Aorta (tissue), 5 donors: ENCODE results near the gene L3MBTL3. TPM values are rescaled to one million over a fixed set of nuclear protein-coding genes. Genes with fewer than 3 reads are reported as not detected.
"Not testable (repeated sequence)": the region's sequence is repeated elsewhere in the genome, so short reads cannot be mapped to it uniquely, and the experiment has no call there.

Source experiments
- ATAC-seq: fragments of 200-7000 bp; cut with Tn5 transposase; one replicate; pipeline ENCODE4 v1.9.1; 2022; ENCODE audit warnings: moderate library complexity; ENCODE audit not compliant: low FRiP score
- DNase-seq, 2 donors: peaks; one replicate each; pipeline ENCODE4 v3.0.0-alpha.2; 2020
- H3K27ac ChIP-seq, 2 donors: one replicate each; pipeline ENCODE4 v1.5.1; 2013; ENCODE audit warnings: low read length in 2 of 2, mild to moderate bottlenecking in 2 of 2, moderate library complexity in 2 of 2, control low read depth in 1 of 2, inconsistent platforms in 1 of 2, low read depth in 1 of 2
- H3K27me3 ChIP-seq, 2 donors: one replicate each; pipeline ENCODE4 v1.6.1; 2013; ENCODE audit warnings: control low read depth in 1 of 2, low read length in 1 of 2, mild to moderate bottlenecking in 1 of 2, moderate library complexity in 1 of 2; ENCODE audit not compliant: insufficient read depth in 2 of 2, control insufficient read depth in 1 of 2
- H3K36me3 ChIP-seq, 2 donors: one replicate each; pipeline ENCODE4 v1.6.1; 2013; ENCODE audit warnings: control low read depth in 1 of 2, low read length in 1 of 2, mild to moderate bottlenecking in 1 of 2; ENCODE audit not compliant: insufficient read depth in 2 of 2, control insufficient read depth in 1 of 2
- H3K4me1 ChIP-seq, 2 donors: one replicate each; pipeline ENCODE4 v1.6.1; 2013; ENCODE audit warnings: low read length in 2 of 2, control low read depth in 1 of 2, mild to moderate bottlenecking in 1 of 2, moderate library complexity in 1 of 2; ENCODE audit not compliant: insufficient read depth in 2 of 2, control insufficient read depth in 1 of 2
- H3K4me3 ChIP-seq, 2 donors: one replicate each; pipeline ENCODE4 v1.5.1; 2013; ENCODE audit warnings: low read length in 2 of 2, control low read depth in 1 of 2, mild to moderate bottlenecking in 1 of 2
- H3K9me3 ChIP-seq: one replicate; pipeline ENCODE4 v1.6.1; 2013; ENCODE audit warnings: mild to moderate bottlenecking, low read length; ENCODE audit not compliant: control insufficient read depth
- WGBS, 2 donors: extraction: QIAGEN DNeasy Blood & Tissue Kit; methylation state at CpG; one replicate each; pipeline ENCODE4 v1.1.7; 2013; 5-methylcytosine and 5-hydroxymethylcytosine counted together
- intact Hi-C, 2 donors: fragments of 100-400 bp; cut with DNase I; formaldehyde crosslinking; loops; one replicate each; pipeline versions ENCODE4 v1.14.2 to v1.15.0; 2022
- polyA plus RNA-seq, 2 donors: library from polyadenylated mRNA; stranded (reverse); fragments of 200-250 nt; gene quantifications; one replicate each; pipeline ENCODE4 v1.2.3, GENCODE V29; 2013
- total RNA-seq, 2 donors: library from RNA; stranded (reverse); fragmentation: NEBNext Ultra II Directional; extraction: Animal tissue kit (Norgen Biotek cat#: 25700); gene quantifications; one replicate each; pipeline ENCODE4 v1.2.1, GENCODE V29; 2021
- donor health status: healthy with polysubstance abuse.
- donor health status: Bipolar disorder and iron deficiency.
- donor health status: DM: no; HTN: no; CAD: no.
- donor health status: DM: no; HTN: no; CAD: no.
- donor health status: DM: yes; HTN: yes; CAD: no.

L3MBTL3 gene
- total and polyA plus RNA-seq, 4 donors: 3.8 to 14.1 (median 11.7) TPM

GRCh38 chr6:130116273-130116672, 97.9 kb downstream of the L3MBTL3 start:
- 87 to 88% methylated on average over 4 of the region's 4 CpGs for WGBS, 2 donors
- intact Hi-C loops: no loop called here
- Histone ChIP-seq H3K9me3 (no peaks in the 10 kb centered on the region), H3K27ac (no peak overlapping the region), H3K36me3 (peaks cover 0 to under 1% of the 10 kb centered on the region in 2 donors), H3K4me3 (no peak overlapping the region), H3K27me3 (no peaks in the 10 kb centered on the region), H3K4me1 (no peaks in the 10 kb centered on the region)
- ATAC-seq (no peak), DNase-seq (no peak)

DNA sequence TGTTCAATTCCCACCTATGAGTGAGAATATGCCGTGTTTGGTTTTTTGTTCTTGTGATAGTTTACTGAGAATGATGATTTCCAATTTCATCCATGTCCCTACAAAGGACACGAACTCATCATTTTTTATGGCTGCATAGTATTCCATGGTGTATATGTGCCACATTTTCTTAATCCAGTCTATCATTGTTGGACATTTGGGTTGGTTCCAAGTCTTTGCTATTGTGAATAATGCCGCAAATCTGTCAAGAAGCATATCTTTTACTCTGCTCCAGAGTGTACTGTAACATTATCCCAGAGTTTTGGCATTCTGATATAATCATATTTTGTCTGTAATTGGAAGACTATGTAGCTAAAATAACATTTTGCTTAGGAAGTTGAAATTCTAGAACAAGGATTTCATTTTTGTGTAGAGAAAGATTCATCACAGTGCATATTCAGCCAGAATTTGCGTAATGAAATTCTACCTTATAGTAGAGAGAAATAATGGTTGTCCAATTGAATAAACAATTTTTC, 98.9 kb downstream of the L3MBTL3 start:
- H3K27me3 ChIP-seq, intact Hi-C loops, H3K9me3 ChIP-seq, H3K4me1 ChIP-seq, ATAC-seq, H3K27ac ChIP-seq, H3K36me3 ChIP-seq, DNase-seq, H3K4me3 ChIP-seq: not testable (repeated sequence)
- WGBS, 2 donors: 89 to 94% methylated on average over 2 of the region's 4 CpGs

DNA sequence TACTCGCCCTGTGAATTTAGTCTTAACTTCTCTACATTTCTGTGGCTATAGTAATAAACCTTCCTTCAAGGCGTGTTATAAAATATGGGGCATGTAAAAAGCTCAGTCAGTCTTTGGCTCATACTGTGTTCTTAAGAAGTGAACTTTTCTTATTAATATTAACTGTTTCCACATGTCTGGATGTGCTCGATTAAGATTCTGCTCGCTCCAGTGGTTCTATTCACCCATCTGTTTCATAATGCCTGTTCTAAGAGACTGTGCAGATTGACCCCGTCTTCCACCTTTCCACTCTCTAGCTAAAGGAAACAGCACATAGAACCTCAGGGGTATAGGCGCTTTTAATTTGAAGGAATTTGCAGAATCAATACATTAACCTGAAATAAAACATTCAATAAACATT, 99.9 kb downstream of the L3MBTL3 start:
- Histone ChIP-seq H3K4me3 (no peak overlapping the region), H3K36me3 (no peaks in the 10 kb centered on the region), H3K9me3 (no peaks in the 10 kb centered on the region), H3K27me3 (no peaks in the 10 kb centered on the region), H3K4me1 (no peaks in the 10 kb centered on the region), H3K27ac (no peak overlapping the region)
- WGBS, 2 donors: 82 to 90% methylated on average over 6 of the region's 6 CpGs
- DNase-seq: no peak
- no peak for ATAC-seq
- intact Hi-C loops: no loop called here

GRCh38 chr6:130119211-130119610, 100.8 kb downstream of the L3MBTL3 start:
- no peaks in the 10 kb centered on the region for H3K4me1 ChIP-seq
- intact Hi-C loops: no loop called here
- 94 to 95% methylated on average over 1 of the region's 1 CpG for WGBS, 2 donors
- H3K4me3 ChIP-seq: no peak overlapping the region
- H3K9me3 ChIP-seq: no peaks in the 10 kb centered on the region
- no peaks in the 10 kb centered on the region for H3K36me3 ChIP-seq
- DNase-seq: no peak
- H3K27me3 ChIP-seq: no peaks in the 10 kb centered on the region
- ATAC-seq: no peak
- H3K27ac ChIP-seq: no peak overlapping the region

DNA sequence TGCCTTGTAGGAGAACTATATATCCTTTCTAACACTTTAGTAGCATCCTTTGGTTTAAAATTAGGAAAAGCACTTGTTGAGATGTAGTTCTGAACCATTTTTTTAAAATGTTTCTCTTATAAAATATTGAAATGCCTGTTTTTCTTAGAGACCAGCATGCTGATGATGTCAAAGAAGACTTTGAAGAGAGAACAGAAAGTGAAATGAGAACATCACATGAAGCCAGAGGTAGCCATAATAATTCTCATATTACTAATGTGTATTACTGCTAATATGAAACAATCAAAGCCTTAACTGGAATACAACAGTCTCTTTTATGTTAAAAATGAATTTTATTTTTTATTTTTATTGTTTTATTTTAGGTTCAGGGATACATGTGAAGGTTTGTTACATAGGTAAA, 102.3 kb downstream of the L3MBTL3 start:
- DNase-seq: no peak
- ATAC-seq: no peak
- H3K4me3 ChIP-seq: no peak overlapping the region
- intact Hi-C loops: no loop called here
- no peaks in the 10 kb centered on the region for H3K36me3 ChIP-seq
- no peaks in the 10 kb centered on the region for H3K4me1 ChIP-seq
- no peaks in the 10 kb centered on the region for H3K27me3 ChIP-seq
- no peaks in the 10 kb centered on the region for H3K9me3 ChIP-seq
- H3K27ac ChIP-seq: no peak overlapping the region

GRCh38 chr6:130122243-130122642, 103.9 kb downstream of the L3MBTL3 start:
- Histone ChIP-seq H3K9me3 (no peaks in the 10 kb centered on the region), H3K27ac (no peak overlapping the region), H3K4me3 (no peak overlapping the region), H3K4me1 (no peaks in the 10 kb centered on the region), H3K36me3 (no peaks in the 10 kb centered on the region), H3K27me3 (no peaks in the 10 kb centered on the region)
- intact Hi-C loops: no loop called here
- WGBS, 2 donors: 85 to 90% methylated on average over 2 of the region's 2 CpGs
- ATAC-seq: no peak
- no peak for DNase-seq

DNA sequence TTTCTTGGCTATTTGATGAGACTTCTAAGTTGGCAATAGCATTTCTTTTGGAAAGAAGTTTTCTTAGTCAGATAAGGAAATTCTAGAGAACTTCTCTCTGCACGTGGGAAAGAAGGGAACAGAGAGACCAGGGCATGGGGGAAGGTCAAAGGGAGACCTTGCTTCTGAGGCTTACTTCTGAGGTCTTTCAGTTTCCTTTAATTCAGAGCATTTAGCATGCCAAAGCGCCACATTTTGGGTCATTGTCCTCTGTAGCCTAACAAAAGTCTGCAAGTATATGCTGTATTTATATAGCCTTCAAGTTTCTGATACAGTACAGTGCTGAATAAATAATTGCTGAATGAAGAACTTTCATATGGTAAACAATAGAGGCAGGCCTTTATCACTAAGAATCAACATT, 108.8 kb downstream of the L3MBTL3 start:
- DNase-seq (no peak), ATAC-seq (no peak)
- Histone ChIP-seq H3K4me1 (no peaks in the 10 kb centered on the region), H3K27me3 (no peaks in the 10 kb centered on the region), H3K4me3 (no peak overlapping the region), H3K36me3 (no peaks in the 10 kb centered on the region), H3K27ac (no peak overlapping the region), H3K9me3 (no peaks in the 10 kb centered on the region)
- intact Hi-C loops: no loop called here
- WGBS, 2 donors: 34 to 40% methylated on average over 2 of the region's 2 CpGs

- DNase-seq: no peak
- intact Hi-C loops: no loop called here
- ATAC-seq: no peak
- H3K4me1 ChIP-seq: no peaks in the 10 kb centered on the region
- no peaks in the 10 kb centered on the region for H3K27me3 ChIP-seq
- H3K9me3 ChIP-seq: no peaks in the 10 kb centered on the region
- 92 to 97% methylated on average over 5 of the region's 5 CpGs for WGBS, 2 donors
- H3K4me3 ChIP-seq: no peak overlapping the region
- no peak overlapping the region for H3K27ac ChIP-seq
- H3K36me3 ChIP-seq: no peaks in the 10 kb centered on the region
Observed at GRCh38 chr6:130128326-130128725, 109.9 kb downstream of the L3MBTL3 start.

GRCh38 chr6:130129762-130130246, 111.4 kb downstream of the L3MBTL3 start:
- 74 to 76% methylated on average over 6 of the region's 6 CpGs for WGBS, 2 donors
- Histone ChIP-seq H3K27me3 (no peaks in the 10 kb centered on the region), H3K9me3 (no peaks in the 10 kb centered on the region), H3K4me3 (no peak overlapping the region), H3K4me1 (no peaks in the 10 kb centered on the region), H3K27ac (no peak overlapping the region), H3K36me3 (no peaks in the 10 kb centered on the region)
- DNase-seq (no peak), ATAC-seq (no peak)
- intact Hi-C loops: no loop called here
